GM18502 (cell line): Measurements from ENCODE around the gene RIBC2.
A peak's percentile ranks its signal among the peaks of the same experiment; 100 is the strongest.
"Not testable (repeated sequence)": the region's sequence is repeated elsewhere in the genome, so short reads cannot be mapped to it uniquely, and the experiment has no call there.

Experiments
- ATAC-seq: cut with Tn5 transposase; IDR thresholded peaks from one replicate; pipeline ENCODE4 v1.9.1; 2021; ENCODE audit warnings: mild to moderate bottlenecking; ENCODE audit not compliant: unreplicated experiment, poor library complexity

Gene RIBC2

GRCh38 chr22:45413368-45414211 lies at the start of gene RIBC2, which contains the start of gene SMC1B:
Gene RIBC2, plus strand, starts transcription at chr22:45413693. Its CDS starts 194 bp downstream, at chr22:45413887.
Gene SMC1B, minus strand, starts transcription at chr22:45413599. Its CDS starts 32 bp downstream, at chr22:45413567.
- ATAC-seq: peak; percentile 59

- ATAC-seq: no peak
Observed at GRCh38 chr22:45366713-45367112, 46.8 kb upstream of the RIBC2 start.

- not testable (repeated sequence) for ATAC-seq
Observed at GRCh38 chr22:45373592-45373991, 39.9 kb upstream of the RIBC2 start.

- peak; percentile 52 for ATAC-seq
Observed at GRCh38 chr22:45376009-45376408, 37.5 kb upstream of the RIBC2 start.

- no peak for ATAC-seq
Observed at GRCh38 chr22:45376703-45377102, 36.8 kb upstream of the RIBC2 start.

- ATAC-seq: no peak
Observed at GRCh38 chr22:45381348-45381747, 32.1 kb upstream of the RIBC2 start.

GRCh38 chr22:45389546-45389945 lies 23.9 kb upstream of the RIBC2 start:
- ATAC-seq: no peak

GRCh38 chr22:45397806-45398205 lies 15.7 kb upstream of the RIBC2 start:
- no peak for ATAC-seq

- no peak for ATAC-seq
Observed at GRCh38 chr22:45398214-45398613, 15.3 kb upstream of the RIBC2 start.

GRCh38 chr22:45399712-45400445 lies 13.6 kb upstream of the RIBC2 start:
- no peak for ATAC-seq

GRCh38 chr22:45402466-45402985 lies 11.0 kb upstream of the RIBC2 start:
- no peak for ATAC-seq

- ATAC-seq: no peak
Observed at GRCh38 chr22:45407793-45408192, 5.7 kb upstream of the RIBC2 start.

- no peak for ATAC-seq
Observed at GRCh38 chr22:45413013-45413367, 503 bp upstream of the RIBC2 start.

GRCh38 chr22:45418056-45418769 lies 4.7 kb downstream of the RIBC2 start:
- ATAC-seq: no peak

GRCh38 chr22:45418770-45419138 lies 5.3 kb downstream of the RIBC2 start:
- ATAC-seq: no peak

GRCh38 chr22:45420011-45420410 lies 6.5 kb downstream of the RIBC2 start:
- ATAC-seq: no peak

GRCh38 chr22:45420539-45420938 lies 7.0 kb downstream of the RIBC2 start:
- no peak for ATAC-seq

- ATAC-seq: no peak
Observed at GRCh38 chr22:45421349-45422055, 8.0 kb downstream of the RIBC2 start.

GRCh38 chr22:45422237-45422983 lies 8.9 kb downstream of the RIBC2 start:
- no peak for ATAC-seq
